Osteoblast (primary cell): Measurements from ENCODE around the gene HRAS. TPM values are rescaled to one million over a fixed set of nuclear protein-coding genes. Genes with fewer than 3 reads are reported as not detected.

Source experiments
- DNase-seq: peaks from one replicate; pipeline ENCODE4 v3.0.0; 2011; ENCODE audit warnings: low spot score, mixed read lengths; ENCODE audit not compliant: insufficient read length; ENCODE audit errors: missing footprints
- H2AFZ ChIP-seq: 2 replicates; pipeline ENCODE4 v1.6.0; 2011; ENCODE audit warnings: mild to moderate bottlenecking, low read length
- H3K27ac ChIP-seq: 2 replicates; pipeline ENCODE4 v1.5.1; 2011; ENCODE audit warnings: mild to moderate bottlenecking, low read depth, low read length, moderate library complexity
- H3K27me3 ChIP-seq: 2 replicates; pipeline ENCODE4 v1.6.0; 2012; ENCODE audit warnings: mild to moderate bottlenecking, control low read depth, inconsistent platforms, low read length, moderate library complexity; ENCODE audit not compliant: insufficient read depth
- H3K36me3 ChIP-seq: 2 replicates; pipeline ENCODE4 v1.5.1; 2011; ENCODE audit warnings: mild to moderate bottlenecking, low read length, control low read depth, moderate library complexity; ENCODE audit not compliant: insufficient read depth
- H3K4me1 ChIP-seq: 2 replicates; pipeline ENCODE4 v1.5.1; 2011; ENCODE audit warnings: mild to moderate bottlenecking, low read length, control low read depth, moderate library complexity; ENCODE audit not compliant: insufficient read depth
- H3K4me2 ChIP-seq: 2 replicates; pipeline ENCODE4 v1.6.0; 2011; ENCODE audit warnings: mild to moderate bottlenecking, low read length; ENCODE audit not compliant: insufficient read depth
- H3K4me3 ChIP-seq: fragments of 200-600 bp; sonication (generic); 3 replicates; pipeline ENCODE4 v1.5.1; 2012; ENCODE audit warnings: mild to moderate bottlenecking, low read length, inconsistent platforms; ENCODE audit not compliant: insufficient read depth
- H3K79me2 ChIP-seq: 2 replicates; pipeline ENCODE4 v1.6.0; 2012; ENCODE audit warnings: mild to moderate bottlenecking, low read length, control low read depth, inconsistent platforms; ENCODE audit not compliant: insufficient read depth
- H3K9me3 ChIP-seq: 2 replicates; pipeline ENCODE4 v1.5.1; 2011; ENCODE audit warnings: low read depth, low read length, control low read depth
- H4K20me1 ChIP-seq: 2 replicates; pipeline ENCODE4 v1.6.0; 2012; ENCODE audit warnings: mild to moderate bottlenecking, low read length, control low read depth; ENCODE audit not compliant: insufficient read depth
- total RNA-seq: library from RNA; depleted of rRNA; stranded (reverse); fragments of >200 nt; gene quantifications from 2 replicates; pipeline ENCODE4 v1.2.3, GENCODE V29; 2012
- TF ChIP-seq, protein P1 (sequence below): IDR thresholded peaks from 2 replicates; pipeline ENCODE4 v1.5.1; 2011; ENCODE audit warnings: mild to moderate bottlenecking, low read depth, low read length, moderate library complexity; ENCODE audit errors: extremely low read depth

The HRAS gene
- total RNA-seq, 1 donor = 28.6 TPM

DNA sequence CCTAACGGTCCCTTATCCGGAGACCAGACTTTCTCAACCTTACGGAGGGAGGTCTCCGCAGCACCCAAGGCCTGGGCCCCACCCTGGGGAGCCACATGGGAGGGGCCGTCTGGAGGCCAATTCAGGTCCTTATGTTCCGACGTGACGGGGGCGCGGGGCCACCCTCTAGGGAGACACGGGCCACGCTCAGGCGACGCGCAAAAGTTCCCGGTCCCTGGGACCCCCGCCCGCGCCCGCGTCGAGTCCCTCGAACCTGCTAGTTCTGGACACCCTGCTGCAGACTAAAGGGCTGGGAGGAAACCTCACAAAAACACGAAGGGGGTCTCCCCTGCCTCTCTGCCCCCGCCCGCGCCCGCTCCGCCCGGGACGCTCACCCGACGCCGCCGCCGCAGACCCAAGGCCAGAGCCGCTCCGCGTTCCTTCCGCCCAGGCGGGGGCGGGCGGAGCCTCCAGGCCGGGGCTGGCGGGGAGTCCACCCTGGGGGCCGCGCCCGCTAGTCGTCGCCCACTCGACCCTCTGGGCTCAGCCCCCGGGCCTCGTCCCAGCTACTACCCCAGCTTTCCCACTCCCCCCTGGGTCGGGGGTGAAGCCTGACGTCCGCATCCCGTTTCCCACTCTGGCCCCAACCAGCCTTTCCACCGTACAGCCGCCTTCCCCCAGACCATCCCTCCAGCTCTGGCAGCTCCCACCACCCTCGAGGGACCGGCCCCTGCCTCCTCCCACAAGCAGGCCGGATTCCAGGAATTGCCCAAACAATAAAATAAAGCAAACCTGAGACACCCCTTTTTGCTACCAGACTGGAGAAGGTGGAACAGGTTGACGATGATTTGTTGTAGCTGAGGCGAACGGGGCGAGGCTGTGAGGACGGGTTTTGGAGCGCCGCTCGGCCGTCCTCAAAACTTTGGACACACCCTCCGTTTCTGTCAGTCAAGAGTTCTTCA is 31.1 kb downstream of the HRAS start:
- H3K4me3 ChIP-seq = peak overlapping the region; percentile 95
- peak overlapping the region; percentile 1 for H2AFZ ChIP-seq
- DNase-seq = peak; percentile 97
- H3K27me3 ChIP-seq = no peaks in the 10 kb centered on the region
- H3K9me3 ChIP-seq = no peaks in the 10 kb centered on the region
- H3K4me2 ChIP-seq = peak overlapping the region; percentile 85
- H3K4me1 ChIP-seq = peaks cover 33% of the 10 kb centered on the region
- peaks cover 79% of the 10 kb centered on the region for H3K79me2 ChIP-seq
- TF ChIP-seq, protein P1, sequence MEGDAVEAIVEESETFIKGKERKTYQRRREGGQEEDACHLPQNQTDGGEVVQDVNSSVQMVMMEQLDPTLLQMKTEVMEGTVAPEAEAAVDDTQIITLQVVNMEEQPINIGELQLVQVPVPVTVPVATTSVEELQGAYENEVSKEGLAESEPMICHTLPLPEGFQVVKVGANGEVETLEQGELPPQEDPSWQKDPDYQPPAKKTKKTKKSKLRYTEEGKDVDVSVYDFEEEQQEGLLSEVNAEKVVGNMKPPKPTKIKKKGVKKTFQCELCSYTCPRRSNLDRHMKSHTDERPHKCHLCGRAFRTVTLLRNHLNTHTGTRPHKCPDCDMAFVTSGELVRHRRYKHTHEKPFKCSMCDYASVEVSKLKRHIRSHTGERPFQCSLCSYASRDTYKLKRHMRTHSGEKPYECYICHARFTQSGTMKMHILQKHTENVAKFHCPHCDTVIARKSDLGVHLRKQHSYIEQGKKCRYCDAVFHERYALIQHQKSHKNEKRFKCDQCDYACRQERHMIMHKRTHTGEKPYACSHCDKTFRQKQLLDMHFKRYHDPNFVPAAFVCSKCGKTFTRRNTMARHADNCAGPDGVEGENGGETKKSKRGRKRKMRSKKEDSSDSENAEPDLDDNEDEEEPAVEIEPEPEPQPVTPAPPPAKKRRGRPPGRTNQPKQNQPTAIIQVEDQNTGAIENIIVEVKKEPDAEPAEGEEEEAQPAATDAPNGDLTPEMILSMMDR = no peak
- peaks cover 28% of the 10 kb centered on the region for H3K36me3 ChIP-seq
- H4K20me1 ChIP-seq = peaks cover 27% of the 10 kb centered on the region
- peak overlapping the region; percentile 99 for H3K27ac ChIP-seq

DNA sequence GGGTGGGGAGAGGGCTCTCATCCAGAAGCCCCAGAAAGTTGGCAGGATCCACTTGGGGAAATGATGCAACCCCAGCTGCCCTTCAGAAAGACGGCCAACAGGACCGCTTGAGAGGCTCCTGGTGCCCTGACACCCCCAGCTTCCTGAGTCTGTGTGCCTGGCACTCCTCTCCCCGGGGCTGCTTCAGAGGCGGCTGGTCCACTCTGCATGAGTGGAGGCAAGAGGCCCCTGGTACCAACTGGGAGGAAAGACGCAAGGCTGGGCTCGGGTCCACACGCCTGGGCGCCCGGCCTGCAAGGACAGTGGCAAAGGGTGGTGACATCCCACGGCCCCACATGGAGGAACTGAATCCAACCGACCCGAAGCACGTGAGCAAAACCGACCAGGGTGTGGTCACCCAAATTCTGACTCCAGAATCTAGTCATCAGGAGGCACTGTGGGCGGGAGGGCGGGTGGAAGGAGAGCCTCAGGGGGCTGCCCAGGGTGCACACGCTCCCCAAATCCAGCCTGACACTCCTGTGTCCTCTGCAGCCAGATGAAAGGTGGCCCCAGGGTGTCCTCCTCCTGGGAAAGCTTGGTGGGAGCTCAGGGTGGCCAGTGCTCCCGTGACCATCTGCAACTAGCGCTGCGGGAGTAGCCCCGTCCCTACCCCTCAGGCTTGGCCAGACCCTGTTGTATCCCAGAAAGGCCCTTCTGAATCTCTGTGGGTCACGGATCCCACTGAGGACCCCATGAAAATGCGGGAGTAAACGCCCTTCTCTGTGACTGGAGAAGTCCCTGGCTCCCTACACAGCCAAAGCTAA is 32.0 kb downstream of the HRAS start:
- Histone ChIP-seq H3K4me3 (peak overlapping the region; percentile 95), H3K36me3 (peaks cover 32% of the 10 kb centered on the region), H4K20me1 (peaks cover 29% of the 10 kb centered on the region), H3K27me3 (no peaks in the 10 kb centered on the region), H3K9me3 (no peaks in the 10 kb centered on the region), H3K4me2 (peak overlapping the region; percentile 85), H3K27ac (peak overlapping the region; percentile 99), H2AFZ (no peak overlapping the region), H3K79me2 (peaks cover 77% of the 10 kb centered on the region), H3K4me1 (peaks cover 33% of the 10 kb centered on the region)
- DNase-seq = peak; percentile 96
- TF ChIP-seq, protein P1 = no peak

DNA sequence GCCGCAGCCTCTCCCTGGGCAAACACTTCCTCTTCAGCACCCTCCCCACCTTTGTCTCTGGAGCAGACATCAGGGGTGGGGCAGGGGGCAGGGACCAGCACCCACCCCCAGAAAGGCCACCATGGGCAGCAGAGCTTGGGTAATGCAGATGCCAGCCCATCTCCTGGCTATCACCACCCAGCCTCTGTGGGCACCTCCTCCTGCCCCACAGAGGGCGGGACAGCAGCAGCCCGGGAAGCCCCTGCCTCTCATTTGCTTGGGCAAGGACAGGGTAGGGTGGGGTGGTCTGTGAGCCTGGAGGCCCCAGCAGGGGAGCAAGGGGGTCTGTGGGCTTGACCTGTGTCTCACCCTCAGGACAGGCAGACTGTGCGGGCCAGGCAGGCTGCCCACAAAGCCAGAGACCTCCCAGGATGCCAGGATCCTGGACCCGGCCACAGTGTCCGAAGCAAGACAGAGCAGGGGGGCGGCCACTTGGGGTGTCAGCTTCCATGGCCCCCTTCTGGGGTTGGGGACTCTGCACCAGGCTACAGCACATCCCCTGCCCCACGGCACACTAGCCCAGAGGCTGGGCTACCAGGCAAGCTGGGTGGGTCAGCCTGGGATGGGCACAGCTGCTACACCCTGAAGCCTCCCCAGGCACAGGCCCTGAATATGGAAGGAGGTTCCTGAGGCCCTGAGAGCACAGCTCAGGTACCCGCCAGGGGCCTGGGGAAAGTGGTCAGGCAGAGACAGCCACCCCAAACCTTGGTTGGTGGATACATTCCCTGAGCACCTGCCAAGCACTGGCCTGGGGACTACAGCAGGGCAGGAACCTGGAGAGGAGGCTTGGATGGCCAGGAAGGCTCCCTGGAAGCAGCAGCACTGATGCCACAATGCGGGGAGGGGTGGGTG is 32.8 kb downstream of the HRAS start:
- Histone ChIP-seq H3K9me3 (no peaks in the 10 kb centered on the region), H3K4me3 (no peak overlapping the region), H3K27me3 (no peaks in the 10 kb centered on the region), H2AFZ (no peak overlapping the region), H3K36me3 (peaks cover 40% of the 10 kb centered on the region), H4K20me1 (peaks cover 35% of the 10 kb centered on the region), H3K4me1 (peaks cover 27% of the 10 kb centered on the region), H3K27ac (peak overlapping the region; percentile 75), H3K79me2 (peaks cover 77% of the 10 kb centered on the region), H3K4me2 (peak overlapping the region; percentile 85)
- DNase-seq = peak; percentile 91
- TF ChIP-seq, protein P1 = no peak
